GM23338 (cell line): ENCODE measurements around the gene RPL7L1. TPM values are rescaled to one million over a fixed set of nuclear protein-coding genes. Genes with fewer than 3 reads are reported as not detected.
"Not testable (repeated sequence)": the region's sequence is repeated elsewhere in the genome, so short reads cannot be mapped to it uniquely, and the experiment has no call there.

Experiments used
- ATAC-seq: fragments of 200-7000 bp; cut with Tn5 transposase; 3 replicates; pipeline ENCODE4 v1.9.1; 2020
- DNase-seq: peaks from one replicate; pipeline ENCODE4 v3.0.0-alpha.2; 2015; ENCODE audit warnings: low spot score
- H2AFZ ChIP-seq: fragments of 200-600 bp; sonication (generic); 2 replicates; pipeline ENCODE4 v1.8.0; 2016; ENCODE audit warnings: antibody characterized with exemption, mild to moderate bottlenecking, moderate library complexity
- H3F3A ChIP-seq: fragments of 200-600 bp; sonication (generic); replicated peaks from 2 replicates; pipeline ENCODE4 v1.8.0; 2017; ENCODE audit warnings: antibody characterized with exemption, mixed run types, low read depth
- H3K27ac ChIP-seq: fragments of 200-600 bp; sonication (generic); 2 replicates; pipeline ENCODE4 v1.6.1; 2016; ENCODE audit warnings: low read depth
- H3K27me3 ChIP-seq: fragments of 200-600 bp; sonication (generic); 2 replicates; pipeline ENCODE4 v1.8.0; 2016; ENCODE audit warnings: mild to moderate bottlenecking, mixed run types, moderate library complexity; ENCODE audit not compliant: insufficient read depth
- H3K36me3 ChIP-seq: fragments of 200-600 bp; sonication (generic); 2 replicates; pipeline ENCODE4 v1.8.0; 2016; ENCODE audit warnings: mild to moderate bottlenecking; ENCODE audit not compliant: insufficient read depth
- H3K4me1 ChIP-seq: fragments of 200-600 bp; sonication (generic); 2 replicates; pipeline ENCODE4 v1.8.0; 2016; ENCODE audit warnings: mild to moderate bottlenecking, moderate library complexity; ENCODE audit not compliant: insufficient read depth
- H3K4me2 ChIP-seq: fragments of 200-600 bp; sonication (generic); 2 replicates; pipeline ENCODE4 v1.7.1; 2017; ENCODE audit warnings: mixed run types
- H3K4me3 ChIP-seq: fragments of 200-600 bp; sonication (generic); 2 replicates; pipeline ENCODE4 v1.6.1; 2016; ENCODE audit warnings: mixed run types
- H3K79me2 ChIP-seq: fragments of 200-600 bp; sonication (generic); replicated peaks from 2 replicates; pipeline ENCODE4 v1.8.0; 2017; ENCODE audit warnings: mild to moderate bottlenecking; ENCODE audit not compliant: insufficient read depth
- H3K9me2 ChIP-seq: fragments of 200-600 bp; sonication (generic); 2 replicates; pipeline ENCODE4 v1.8.0; 2017; ENCODE audit not compliant: insufficient read depth
- H4K20me1 ChIP-seq: fragments of 200-600 bp; sonication (generic); replicated peaks from 2 replicates; pipeline ENCODE4 v1.8.0; 2017; ENCODE audit warnings: mild to moderate bottlenecking; ENCODE audit not compliant: insufficient read depth
- H3K27ac Mint-ChIP-seq: 2 replicates; pipeline ENCODE4 v1.8.0; 2020; ENCODE audit warnings: inconsistent platforms, mild to moderate bottlenecking, moderate library complexity, mixed read lengths
- H3K27me3 Mint-ChIP-seq: 3 replicates; pipeline ENCODE4 v1.8.0; 2022; ENCODE audit warnings: low read depth, mild to moderate bottlenecking, moderate library complexity, mixed read lengths, inconsistent platforms; ENCODE audit not compliant: insufficient read depth, poor library complexity
- H3K36me3 Mint-ChIP-seq: 3 replicates; pipeline ENCODE4 v1.8.0; 2021; ENCODE audit warnings: low read depth, mild to moderate bottlenecking, inconsistent platforms, moderate library complexity, mixed read lengths
- H3K4me1 Mint-ChIP-seq: 3 replicates; pipeline ENCODE4 v1.8.0; 2020; ENCODE audit warnings: mild to moderate bottlenecking, inconsistent platforms, mixed read lengths
- H3K4me3 Mint-ChIP-seq: 3 replicates; pipeline ENCODE4 v1.8.0; 2021; ENCODE audit warnings: moderate library complexity, mild to moderate bottlenecking, inconsistent platforms, mixed read lengths
- H3K9me3 Mint-ChIP-seq: 3 replicates; pipeline ENCODE4 v1.8.0; 2020; ENCODE audit warnings: moderate library complexity, mild to moderate bottlenecking, inconsistent platforms, mixed read lengths
- CREB1 ChIP-seq: fragments of 250-450 bp; sonication (Bioruptor Pico); IDR thresholded peaks from 2 replicates; pipeline ENCODE4 v1.5.0; 2020; ENCODE audit warnings: low read depth, mild to moderate bottlenecking, moderate library complexity
- polyA plus RNA-seq: library from polyadenylated mRNA; unstranded; fragments of >200 nt; fragmentation: Nextera tagmentation; extraction: Ambion mirVana; gene quantifications from 2 replicates; pipeline ENCODE4 v1.2.1, GENCODE V29; 2016
- total RNA-seq: library from RNA; depleted of rRNA; stranded (reverse); fragments of >200 nt; shearing (Covaris generic); gene quantifications from 2 replicates; pipeline ENCODE4 v1.2.3, GENCODE V29; 2014
- TF ChIP-seq, protein P1 (sequence below): fragments of 250-450 bp; sonication (Bioruptor Pico); IDR thresholded peaks from 2 replicates; pipeline ENCODE4 v1.5.0; 2020; ENCODE audit warnings: mild to moderate bottlenecking, moderate library complexity
- TF ChIP-seq, protein P2 (sequence below), 2 experiments: fragments of 200-600 bp in 1 of 2; sonication (generic) in 1 of 2; conservative IDR thresholded peaks; 2 replicates each; pipeline versions ENCODE4 v1.5.1 to v1.6.1; 2016 to 2017; ENCODE audit warnings: antibody characterized with exemption in 2 of 2, low read depth in 2 of 2, mild to moderate bottlenecking in 2 of 2, moderate library complexity in 1 of 2

Gene RPL7L1
- total and polyA plus RNA-seq, 2 experiments from 2014 or later = 86.9 to 124 TPM

DNA sequence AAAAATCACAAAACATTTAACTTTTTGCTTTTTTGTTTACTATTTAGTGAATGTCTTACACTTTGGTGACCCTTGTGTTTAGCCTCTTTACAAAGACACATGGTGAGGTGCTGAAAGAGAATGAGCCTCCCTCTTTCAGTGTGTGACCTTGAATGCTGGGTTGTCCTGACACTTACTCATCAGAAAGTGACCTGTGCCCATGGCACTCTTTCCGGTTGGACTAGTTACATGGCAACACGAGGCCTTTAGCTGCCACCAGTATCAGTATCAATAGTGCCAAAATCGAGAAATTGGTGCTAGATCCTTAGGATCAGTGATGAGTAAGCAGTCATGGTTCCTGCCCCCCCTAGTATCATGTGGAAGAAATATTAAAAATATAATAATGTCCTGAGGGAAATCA lies 1.7 kb upstream of the RPL7L1 start (continued):
- TF ChIP-seq, protein P1, sequence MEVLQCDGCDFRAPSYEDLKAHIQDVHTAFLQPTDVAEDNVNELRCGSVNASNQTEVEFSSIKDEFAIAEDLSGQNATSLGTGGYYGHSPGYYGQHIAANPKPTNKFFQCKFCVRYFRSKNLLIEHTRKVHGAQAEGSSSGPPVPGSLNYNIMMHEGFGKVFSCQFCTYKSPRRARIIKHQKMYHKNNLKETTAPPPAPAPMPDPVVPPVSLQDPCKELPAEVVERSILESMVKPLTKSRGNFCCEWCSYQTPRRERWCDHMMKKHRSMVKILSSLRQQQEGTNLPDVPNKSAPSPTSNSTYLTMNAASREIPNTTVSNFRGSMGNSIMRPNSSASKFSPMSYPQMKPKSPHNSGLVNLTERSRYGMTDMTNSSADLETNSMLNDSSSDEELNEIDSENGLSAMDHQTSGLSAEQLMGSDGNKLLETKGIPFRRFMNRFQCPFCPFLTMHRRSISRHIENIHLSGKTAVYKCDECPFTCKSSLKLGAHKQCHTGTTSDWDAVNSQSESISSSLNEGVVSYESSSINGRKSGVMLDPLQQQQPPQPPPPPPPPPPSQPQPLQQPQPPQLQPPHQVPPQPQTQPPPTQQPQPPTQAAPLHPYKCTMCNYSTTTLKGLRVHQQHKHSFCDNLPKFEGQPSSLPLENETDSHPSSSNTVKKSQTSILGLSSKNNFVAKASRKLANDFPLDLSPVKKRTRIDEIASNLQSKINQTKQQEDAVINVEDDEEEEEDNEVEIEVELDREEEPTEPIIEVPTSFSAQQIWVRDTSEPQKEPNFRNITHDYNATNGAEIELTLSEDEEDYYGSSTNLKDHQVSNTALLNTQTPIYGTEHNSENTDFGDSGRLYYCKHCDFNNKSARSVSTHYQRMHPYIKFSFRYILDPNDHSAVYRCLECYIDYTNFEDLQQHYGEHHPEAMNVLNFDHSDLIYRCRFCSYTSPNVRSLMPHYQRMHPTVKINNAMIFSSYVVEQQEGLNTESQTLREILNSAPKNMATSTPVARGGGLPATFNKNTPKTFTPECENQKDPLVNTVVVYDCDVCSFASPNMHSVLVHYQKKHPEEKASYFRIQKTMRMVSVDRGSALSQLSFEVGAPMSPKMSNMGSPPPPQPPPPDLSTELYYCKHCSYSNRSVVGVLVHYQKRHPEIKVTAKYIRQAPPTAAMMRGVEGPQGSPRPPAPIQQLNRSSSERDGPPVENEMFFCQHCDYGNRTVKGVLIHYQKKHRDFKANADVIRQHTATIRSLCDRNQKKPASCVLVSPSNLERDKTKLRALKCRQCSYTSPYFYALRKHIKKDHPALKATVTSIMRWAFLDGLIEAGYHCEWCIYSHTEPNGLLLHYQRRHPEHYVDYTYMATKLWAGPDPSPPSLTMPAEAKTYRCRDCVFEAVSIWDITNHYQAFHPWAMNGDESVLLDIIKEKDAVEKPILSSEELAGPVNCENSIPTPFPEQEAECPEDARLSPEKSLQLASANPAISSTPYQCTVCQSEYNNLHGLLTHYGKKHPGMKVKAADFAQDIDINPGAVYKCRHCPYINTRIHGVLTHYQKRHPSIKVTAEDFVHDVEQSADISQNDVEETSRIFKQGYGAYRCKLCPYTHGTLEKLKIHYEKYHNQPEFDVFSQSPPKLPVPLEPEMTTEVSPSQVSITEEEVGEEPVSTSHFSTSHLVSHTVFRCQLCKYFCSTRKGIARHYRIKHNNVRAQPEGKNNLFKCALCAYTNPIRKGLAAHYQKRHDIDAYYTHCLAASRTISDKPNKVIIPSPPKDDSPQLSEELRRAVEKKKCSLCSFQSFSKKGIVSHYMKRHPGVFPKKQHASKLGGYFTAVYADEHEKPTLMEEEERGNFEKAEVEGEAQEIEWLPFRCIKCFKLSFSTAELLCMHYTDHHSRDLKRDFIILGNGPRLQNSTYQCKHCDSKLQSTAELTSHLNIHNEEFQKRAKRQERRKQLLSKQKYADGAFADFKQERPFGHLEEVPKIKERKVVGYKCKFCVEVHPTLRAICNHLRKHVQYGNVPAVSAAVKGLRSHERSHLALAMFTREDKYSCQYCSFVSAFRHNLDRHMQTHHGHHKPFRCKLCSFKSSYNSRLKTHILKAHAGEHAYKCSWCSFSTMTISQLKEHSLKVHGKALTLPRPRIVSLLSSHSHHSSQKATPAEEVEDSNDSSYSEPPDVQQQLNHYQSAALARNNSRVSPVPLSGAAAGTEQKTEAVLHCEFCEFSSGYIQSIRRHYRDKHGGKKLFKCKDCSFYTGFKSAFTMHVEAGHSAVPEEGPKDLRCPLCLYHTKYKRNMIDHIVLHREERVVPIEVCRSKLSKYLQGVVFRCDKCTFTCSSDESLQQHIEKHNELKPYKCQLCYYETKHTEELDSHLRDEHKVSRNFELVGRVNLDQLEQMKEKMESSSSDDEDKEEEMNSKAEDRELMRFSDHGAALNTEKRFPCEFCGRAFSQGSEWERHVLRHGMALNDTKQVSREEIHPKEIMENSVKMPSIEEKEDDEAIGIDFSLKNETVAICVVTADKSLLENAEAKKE (CRISPR knock-in tag) = no peak
- no peak for TF ChIP-seq CREB1 (CRISPR knock-in tag)
- TF ChIP-seq, protein P2, sequence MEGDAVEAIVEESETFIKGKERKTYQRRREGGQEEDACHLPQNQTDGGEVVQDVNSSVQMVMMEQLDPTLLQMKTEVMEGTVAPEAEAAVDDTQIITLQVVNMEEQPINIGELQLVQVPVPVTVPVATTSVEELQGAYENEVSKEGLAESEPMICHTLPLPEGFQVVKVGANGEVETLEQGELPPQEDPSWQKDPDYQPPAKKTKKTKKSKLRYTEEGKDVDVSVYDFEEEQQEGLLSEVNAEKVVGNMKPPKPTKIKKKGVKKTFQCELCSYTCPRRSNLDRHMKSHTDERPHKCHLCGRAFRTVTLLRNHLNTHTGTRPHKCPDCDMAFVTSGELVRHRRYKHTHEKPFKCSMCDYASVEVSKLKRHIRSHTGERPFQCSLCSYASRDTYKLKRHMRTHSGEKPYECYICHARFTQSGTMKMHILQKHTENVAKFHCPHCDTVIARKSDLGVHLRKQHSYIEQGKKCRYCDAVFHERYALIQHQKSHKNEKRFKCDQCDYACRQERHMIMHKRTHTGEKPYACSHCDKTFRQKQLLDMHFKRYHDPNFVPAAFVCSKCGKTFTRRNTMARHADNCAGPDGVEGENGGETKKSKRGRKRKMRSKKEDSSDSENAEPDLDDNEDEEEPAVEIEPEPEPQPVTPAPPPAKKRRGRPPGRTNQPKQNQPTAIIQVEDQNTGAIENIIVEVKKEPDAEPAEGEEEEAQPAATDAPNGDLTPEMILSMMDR (conservative IDR thresholded peaks at IDR 0.05; ENCODE audit: low read depth in 2 of 2) = no peak

DNA sequence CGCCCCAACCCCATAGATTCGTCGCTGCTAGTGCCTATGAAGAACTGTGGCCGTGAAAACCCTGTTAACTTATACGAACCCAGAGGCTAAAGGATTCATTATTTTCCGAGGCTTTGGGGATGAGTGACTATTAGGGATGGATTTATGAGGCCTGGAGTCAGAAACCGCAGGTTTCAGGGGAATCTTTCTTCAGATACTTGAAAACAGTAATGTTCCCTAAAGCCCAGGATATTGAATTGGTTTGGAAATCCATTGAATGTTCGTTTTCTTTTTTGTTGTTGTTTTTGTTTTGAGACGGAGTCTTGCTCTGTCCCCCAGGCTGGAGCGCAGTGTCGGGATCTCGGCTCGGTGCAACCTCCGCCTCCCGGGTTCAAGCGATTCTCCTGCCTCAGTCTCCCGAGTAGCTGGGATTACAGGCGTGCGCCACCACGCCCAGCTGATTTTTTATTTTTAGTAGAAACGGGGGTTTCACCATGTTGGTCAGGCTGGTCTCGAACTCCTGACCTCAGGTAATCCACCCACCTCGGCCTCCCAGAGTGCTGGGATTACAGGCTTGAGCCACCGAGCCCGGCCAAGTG lies 913 bp downstream of the RPL7L1 start:
- H3K4me1 Mint-ChIP-seq, H3K9me2 ChIP-seq, H3K27me3 Mint-ChIP-seq, ATAC-seq, H3K4me1 ChIP-seq, H3K9me3 Mint-ChIP-seq, H3K27me3 ChIP-seq, DNase-seq: not testable (repeated sequence)
- peaks cover 21% of the 10 kb centered on the region for H4K20me1 ChIP-seq
- H2AFZ ChIP-seq = peak overlapping the region; percentile 56
- H3K4me2 ChIP-seq = peak overlapping the region; percentile 94
- peak overlapping the region; percentile 87 for H3K4me3 ChIP-seq
- H3K27ac ChIP-seq = peak overlapping the region; percentile 90
- Mint-ChIP-seq H3K36me3 (peaks cover 50% of the 10 kb centered on the region), H3K4me3 (peak overlapping the region; percentile 96), H3K27ac (peak overlapping the region; percentile 99)
- peaks cover 47% of the 10 kb centered on the region for H3K36me3 ChIP-seq
- peaks cover 19% of the 10 kb centered on the region for H3F3A ChIP-seq
- peaks cover 47% of the 10 kb centered on the region for H3K79me2 ChIP-seq

DNA sequence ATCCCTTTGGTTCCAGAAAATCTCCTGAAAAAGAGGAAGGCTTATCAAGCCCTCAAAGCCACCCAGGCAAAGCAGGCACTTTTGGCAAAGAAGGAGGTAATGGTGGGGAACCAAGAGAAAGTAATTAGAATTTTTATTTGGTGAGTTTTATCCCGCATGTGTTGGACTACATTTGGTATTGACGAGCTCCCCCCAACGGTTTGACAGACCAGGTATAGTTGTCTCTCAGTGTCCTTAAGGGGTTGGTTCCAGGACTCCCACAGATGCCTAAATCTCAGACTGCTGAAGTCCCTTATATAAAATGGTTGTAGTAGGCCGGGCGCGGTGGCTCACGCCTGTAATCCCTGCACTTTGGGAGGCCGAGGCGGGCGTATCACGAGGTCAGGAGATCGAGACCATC lies 1.5 kb downstream of the RPL7L1 start:
- not testable (repeated sequence) for ATAC-seq
- peaks cover 55% of the 10 kb centered on the region for H3K36me3 Mint-ChIP-seq
- H3K4me3 Mint-ChIP-seq = peak overlapping the region; percentile 96

More for the DNA sequence above, 1.5 kb downstream of the RPL7L1 start:
- peaks cover 52% of the 10 kb centered on the region for H3K36me3 ChIP-seq
- H3K4me1 ChIP-seq, H3K27me3 Mint-ChIP-seq, H3K9me3 Mint-ChIP-seq, H3K27me3 ChIP-seq, H3K4me1 Mint-ChIP-seq, H2AFZ ChIP-seq, DNase-seq, H3K9me2 ChIP-seq: not testable (repeated sequence)
- H3K4me2 ChIP-seq = peak overlapping the region; percentile 94
- peaks cover 23% of the 10 kb centered on the region for H3F3A ChIP-seq
- peak overlapping the region; percentile 99 for H3K27ac Mint-ChIP-seq
- peak overlapping the region; percentile 87 for H3K4me3 ChIP-seq
- H3K27ac ChIP-seq = peak overlapping the region; percentile 90
- peaks cover 26% of the 10 kb centered on the region for H4K20me1 ChIP-seq
- peaks cover 47% of the 10 kb centered on the region for H3K79me2 ChIP-seq
